Neural progenitor cell (in vitro differentiated cells): ENCODE data around the gene RBL2. TPM values are rescaled to one million over a fixed set of nuclear protein-coding genes. Genes with fewer than 3 reads are reported as not detected.

ENCODE experiments used
- DNase-seq: peaks from one replicate; pipeline ENCODE4 v3.0.0-alpha.2; 2016; ENCODE audit warnings: low spot score
- H2AFZ ChIP-seq: fragments of 200-600 bp; sonication (generic); replicated peaks from 2 replicates; pipeline ENCODE4 v1.6.1; 2016; ENCODE audit warnings: antibody characterized with exemption
- H3F3A ChIP-seq: fragments of 200-600 bp; sonication (generic); 2 replicates; pipeline ENCODE4 v1.6.1; 2016; ENCODE audit warnings: antibody characterized with exemption, low read depth
- H3K27ac ChIP-seq: fragments of 200-600 bp; sonication (generic); 2 replicates; pipeline ENCODE4 v1.5.1; 2016; ENCODE audit warnings: mild to moderate bottlenecking
- H3K27me3 ChIP-seq: fragments of 200-600 bp; sonication (generic); 2 replicates; pipeline ENCODE4 v1.6.1; 2016; ENCODE audit warnings: mild to moderate bottlenecking, moderate library complexity
- H3K36me3 ChIP-seq: fragments of 200-600 bp; sonication (generic); 2 replicates; pipeline ENCODE4 v1.5.1; 2016
- H3K4me1 ChIP-seq: fragments of 200-600 bp; sonication (generic); 2 replicates; pipeline ENCODE4 v1.6.1; 2016; ENCODE audit warnings: mixed run types
- H3K4me2 ChIP-seq: fragments of 200-600 bp; sonication (generic); 2 replicates; pipeline ENCODE4 v1.6.1; 2016
- H3K4me3 ChIP-seq: fragments of 200-600 bp; sonication (generic); 2 replicates; pipeline ENCODE4 v1.5.1; 2016
- H3K79me2 ChIP-seq: fragments of 200-600 bp; sonication (generic); 2 replicates; pipeline ENCODE4 v1.6.1; 2016; ENCODE audit warnings: low read depth
- H3K9ac ChIP-seq: fragments of 200-600 bp; sonication (generic); 2 replicates; pipeline ENCODE4 v1.6.1; 2016
- H3K9me3 ChIP-seq: fragments of 200-600 bp; sonication (generic); 2 replicates; pipeline ENCODE4 v1.5.1; 2016; ENCODE audit warnings: low read depth
- H4K20me1 ChIP-seq: fragments of 200-600 bp; sonication (generic); 2 replicates; pipeline ENCODE4 v1.6.1; 2016; ENCODE audit warnings: low read depth
- H3K27ac Mint-ChIP-seq: 3 replicates; pipeline ENCODE4 v1.8.0; 2021; ENCODE audit warnings: mixed read lengths
- H3K27me3 Mint-ChIP-seq: 2 replicates; pipeline ENCODE4 v1.8.0; 2022; ENCODE audit warnings: low read depth, mild to moderate bottlenecking, inconsistent platforms, moderate library complexity, mixed read lengths; ENCODE audit not compliant: insufficient read depth
- H3K36me3 Mint-ChIP-seq: 3 replicates; pipeline ENCODE4 v1.8.0; 2021; ENCODE audit warnings: mixed read lengths
- H3K4me1 Mint-ChIP-seq: 3 replicates; pipeline ENCODE4 v1.8.0; 2021; ENCODE audit warnings: mixed read lengths
- H3K4me3 Mint-ChIP-seq: 3 replicates; pipeline ENCODE4 v1.8.0; 2021; ENCODE audit warnings: mild to moderate bottlenecking, moderate library complexity, mixed read lengths
- H3K9me3 Mint-ChIP-seq: 3 replicates; pipeline ENCODE4 v1.8.0; 2020; ENCODE audit warnings: mixed read lengths
- EZH2 ChIP-seq: fragments of 200-600 bp; sonication (generic); IDR thresholded peaks from 2 replicates; pipeline ENCODE4 v1.6.1; 2017; ENCODE audit warnings: antibody characterized with exemption, mild to moderate bottlenecking, moderate library complexity
- EZH2phosphoT487 ChIP-seq: fragments of 200-600 bp; sonication (generic); IDR thresholded peaks from 2 replicates; pipeline ENCODE4 v1.6.1; 2017; ENCODE audit warnings: antibody characterized with exemption
- total RNA-seq: library from RNA; depleted of rRNA; stranded (reverse); fragments of >200 nt; gene quantifications from 2 replicates; pipeline ENCODE4 v1.2.3, GENCODE V29; 2015; ENCODE audit warnings: low replicate concordance
- TF ChIP-seq, protein P1 (sequence below): fragments of 200-600 bp; sonication (generic); IDR thresholded peaks from 2 replicates; pipeline ENCODE4 v1.5.1; 2017; ENCODE audit warnings: antibody characterized with exemption, mild to moderate bottlenecking

The RBL2 gene
- total RNA-seq, 1 donor from 2014 or later = 58.1 TPM

DNA sequence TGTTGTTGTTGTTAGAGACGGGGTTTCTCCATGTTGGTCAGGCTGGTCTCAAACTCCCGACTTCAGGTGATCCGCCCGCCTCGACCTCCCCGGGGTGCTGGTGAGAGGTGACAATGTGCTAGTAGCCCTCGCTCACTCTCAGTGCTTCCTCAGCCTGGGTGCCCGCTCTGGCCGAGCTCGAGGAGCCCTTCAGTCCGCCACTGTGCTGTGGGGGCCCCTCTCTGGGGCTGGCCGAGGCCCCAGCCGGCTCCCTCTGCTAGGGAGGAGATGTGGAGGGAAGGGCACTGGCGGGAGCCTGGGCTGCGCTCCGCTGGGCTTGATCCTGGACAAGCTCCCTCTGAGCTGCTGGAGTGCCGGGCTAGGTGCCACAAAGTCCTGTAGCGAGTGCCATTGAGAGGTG is 21.7 kb upstream of the RBL2 start:
- Mint-ChIP-seq H3K27me3 (no peaks in the 10 kb centered on the region), H3K9me3 (peaks cover 10% of the 10 kb centered on the region), H3K4me3 (no peak overlapping the region), H3K36me3 (peaks cover 2% of the 10 kb centered on the region), H3K27ac (no peak overlapping the region), H3K4me1 (peaks cover 8% of the 10 kb centered on the region)
- Histone ChIP-seq H3K4me2 (no peak overlapping the region), H3F3A (no peaks in the 10 kb centered on the region), H3K4me1 (no peaks in the 10 kb centered on the region), H2AFZ (no peak overlapping the region), H3K79me2 (no peaks in the 10 kb centered on the region), H3K27ac (no peak overlapping the region), H3K9ac (no peak overlapping the region), H3K9me3 (no peaks in the 10 kb centered on the region), H3K27me3 (no peaks in the 10 kb centered on the region), H3K36me3 (no peaks in the 10 kb centered on the region), H3K4me3 (no peak overlapping the region), H4K20me1 (no peaks in the 10 kb centered on the region)
- no peak for DNase-seq
- TF ChIP-seq, protein P1, sequence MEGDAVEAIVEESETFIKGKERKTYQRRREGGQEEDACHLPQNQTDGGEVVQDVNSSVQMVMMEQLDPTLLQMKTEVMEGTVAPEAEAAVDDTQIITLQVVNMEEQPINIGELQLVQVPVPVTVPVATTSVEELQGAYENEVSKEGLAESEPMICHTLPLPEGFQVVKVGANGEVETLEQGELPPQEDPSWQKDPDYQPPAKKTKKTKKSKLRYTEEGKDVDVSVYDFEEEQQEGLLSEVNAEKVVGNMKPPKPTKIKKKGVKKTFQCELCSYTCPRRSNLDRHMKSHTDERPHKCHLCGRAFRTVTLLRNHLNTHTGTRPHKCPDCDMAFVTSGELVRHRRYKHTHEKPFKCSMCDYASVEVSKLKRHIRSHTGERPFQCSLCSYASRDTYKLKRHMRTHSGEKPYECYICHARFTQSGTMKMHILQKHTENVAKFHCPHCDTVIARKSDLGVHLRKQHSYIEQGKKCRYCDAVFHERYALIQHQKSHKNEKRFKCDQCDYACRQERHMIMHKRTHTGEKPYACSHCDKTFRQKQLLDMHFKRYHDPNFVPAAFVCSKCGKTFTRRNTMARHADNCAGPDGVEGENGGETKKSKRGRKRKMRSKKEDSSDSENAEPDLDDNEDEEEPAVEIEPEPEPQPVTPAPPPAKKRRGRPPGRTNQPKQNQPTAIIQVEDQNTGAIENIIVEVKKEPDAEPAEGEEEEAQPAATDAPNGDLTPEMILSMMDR = no peak
- TF ChIP-seq EZH2 = no peak
- TF ChIP-seq EZH2phosphoT487 = no peak

DNA sequence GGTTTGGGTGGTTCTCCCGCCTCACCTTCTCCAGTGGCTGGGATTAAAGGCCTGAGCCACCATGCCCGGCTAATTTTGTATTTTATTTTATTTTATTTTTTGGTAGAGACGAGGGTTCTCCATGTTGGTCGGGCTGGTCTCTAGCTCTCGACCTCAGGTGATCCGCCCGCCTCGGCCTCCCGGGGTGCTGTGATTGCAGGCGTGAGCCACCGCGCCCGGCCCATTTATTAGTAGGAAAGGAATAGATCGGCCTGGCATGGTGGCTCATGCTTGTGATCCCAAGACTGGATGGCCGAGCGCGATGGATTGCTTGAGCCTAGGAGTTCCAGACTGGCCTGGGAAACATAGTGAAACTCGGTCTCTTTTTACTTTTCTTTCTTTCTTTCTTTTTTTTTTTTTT is 20.4 kb upstream of the RBL2 start:
- Histone ChIP-seq H4K20me1 (no peaks in the 10 kb centered on the region), H2AFZ (no peak overlapping the region), H3K9me3 (no peaks in the 10 kb centered on the region), H3K79me2 (no peaks in the 10 kb centered on the region), H3F3A (no peaks in the 10 kb centered on the region), H3K4me3 (no peak overlapping the region), H3K36me3 (no peaks in the 10 kb centered on the region), H3K27me3 (no peaks in the 10 kb centered on the region), H3K9ac (no peak overlapping the region), H3K4me2 (no peak overlapping the region), H3K4me1 (no peaks in the 10 kb centered on the region), H3K27ac (no peak overlapping the region)
- Mint-ChIP-seq H3K27ac (no peak overlapping the region), H3K4me1 (peaks cover 8% of the 10 kb centered on the region), H3K36me3 (peaks cover 2% of the 10 kb centered on the region), H3K9me3 (peaks cover 10% of the 10 kb centered on the region), H3K27me3 (peaks cover under 1% of the 10 kb centered on the region), H3K4me3 (no peak overlapping the region)
- DNase-seq = no peak
- TF ChIP-seq EZH2 (no peak), EZH2phosphoT487 (no peak)
- TF ChIP-seq, protein P1 = no peak

DNA sequence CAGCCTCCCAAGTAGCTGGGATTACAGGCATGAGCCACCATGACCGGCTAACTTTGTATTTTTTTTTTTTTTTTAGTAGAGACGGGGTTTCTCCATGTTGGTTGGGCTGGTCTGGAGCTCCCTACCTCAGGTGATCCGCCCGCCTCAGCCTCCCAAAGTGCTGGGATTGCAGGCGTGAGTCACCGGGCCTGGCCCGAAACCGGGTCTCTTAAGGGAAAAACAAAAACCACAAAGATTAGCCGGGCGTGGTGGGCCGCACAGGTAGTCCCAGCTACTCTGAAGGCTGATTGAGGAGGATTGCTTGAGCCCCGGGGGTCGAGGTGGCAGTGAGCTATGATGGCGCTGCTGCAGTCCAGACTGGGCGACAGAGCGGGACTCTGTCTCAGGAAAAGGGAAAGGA is 19.9 kb upstream of the RBL2 start:
- Histone ChIP-seq H3K79me2 (no peaks in the 10 kb centered on the region), H3K4me1 (no peaks in the 10 kb centered on the region), H2AFZ (no peak overlapping the region), H4K20me1 (no peaks in the 10 kb centered on the region), H3K27me3 (no peaks in the 10 kb centered on the region), H3K27ac (no peak overlapping the region), H3K4me2 (no peak overlapping the region), H3K9ac (no peak overlapping the region), H3K36me3 (no peaks in the 10 kb centered on the region), H3K4me3 (no peak overlapping the region), H3K9me3 (no peaks in the 10 kb centered on the region), H3F3A (no peaks in the 10 kb centered on the region)
- H3K9me3 Mint-ChIP-seq = peaks cover 10% of the 10 kb centered on the region
- H3K36me3 Mint-ChIP-seq = peaks cover 2% of the 10 kb centered on the region
- no peak overlapping the region for H3K4me3 Mint-ChIP-seq
- peaks cover 8% of the 10 kb centered on the region for H3K4me1 Mint-ChIP-seq
- H3K27ac Mint-ChIP-seq = no peak overlapping the region
- TF ChIP-seq EZH2phosphoT487 (no peak), EZH2 (no peak)
- TF ChIP-seq, protein P1 = no peak
- DNase-seq = no peak
- H3K27me3 Mint-ChIP-seq = peaks cover 2% of the 10 kb centered on the region
